ENCODE measurements around the gene ITGBL1. TPM values are rescaled to one million over a fixed set of nuclear protein-coding genes. Genes with fewer than 3 reads are reported as not detected.

Gene ITGBL1
- total RNA-seq, 1 experiment from 2014 or later, result 0.22 TPM

DNA sequence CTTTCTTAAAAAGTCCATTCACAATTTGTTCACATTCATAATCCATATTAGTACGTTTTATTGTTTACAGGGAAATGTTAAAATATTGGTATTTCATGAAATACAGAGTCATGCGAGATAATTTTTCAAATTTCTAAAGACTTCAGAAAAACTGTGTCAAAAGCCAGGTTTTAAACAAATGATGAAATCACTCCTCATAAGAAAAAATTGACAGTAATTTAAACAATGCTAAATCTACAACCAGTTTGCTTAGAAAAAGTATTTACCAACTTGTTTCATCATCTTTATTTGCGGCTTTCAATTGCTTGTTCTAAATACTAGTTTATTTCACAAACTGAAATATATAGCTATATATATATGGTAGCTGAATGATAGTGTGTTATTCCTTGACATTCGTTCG, 35.0 kb upstream of the ITGBL1 start:
- Mint-ChIP-seq H3K4me3 (no peak overlapping the region), H3K27ac (no peak overlapping the region), H3K4me1 (peaks cover 12% of the 10 kb centered on the region), H3K27me3 (ENCODE audit: low read depth) (peaks cover 26% of the 10 kb centered on the region), H3K36me3 (no peaks in the 10 kb centered on the region), H3K9me3 (no peaks in the 10 kb centered on the region)
- ChIA-PET CTCF (no interaction called here), POLR2A (no interaction called here)
- no peak for TF ChIP-seq ZNF232 (CRISPR knock-in tag; IDR thresholded peaks at IDR 0.05)
- TF ChIP-seq ZNF423 (CRISPR knock-in tag; IDR thresholded peaks at IDR 0.05), result no peak
- TF ChIP-seq, protein P1, sequence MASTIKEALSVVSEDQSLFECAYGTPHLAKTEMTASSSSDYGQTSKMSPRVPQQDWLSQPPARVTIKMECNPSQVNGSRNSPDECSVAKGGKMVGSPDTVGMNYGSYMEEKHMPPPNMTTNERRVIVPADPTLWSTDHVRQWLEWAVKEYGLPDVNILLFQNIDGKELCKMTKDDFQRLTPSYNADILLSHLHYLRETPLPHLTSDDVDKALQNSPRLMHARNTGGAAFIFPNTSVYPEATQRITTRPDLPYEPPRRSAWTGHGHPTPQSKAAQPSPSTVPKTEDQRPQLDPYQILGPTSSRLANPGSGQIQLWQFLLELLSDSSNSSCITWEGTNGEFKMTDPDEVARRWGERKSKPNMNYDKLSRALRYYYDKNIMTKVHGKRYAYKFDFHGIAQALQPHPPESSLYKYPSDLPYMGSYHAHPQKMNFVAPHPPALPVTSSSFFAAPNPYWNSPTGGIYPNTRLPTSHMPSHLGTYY (CRISPR knock-in tag; IDR thresholded peaks at IDR 0.05), result no peak
- no peak for TF ChIP-seq TP53 (CRISPR knock-in tag; IDR thresholded peaks at IDR 0.05)
- TF ChIP-seq, protein P2, sequence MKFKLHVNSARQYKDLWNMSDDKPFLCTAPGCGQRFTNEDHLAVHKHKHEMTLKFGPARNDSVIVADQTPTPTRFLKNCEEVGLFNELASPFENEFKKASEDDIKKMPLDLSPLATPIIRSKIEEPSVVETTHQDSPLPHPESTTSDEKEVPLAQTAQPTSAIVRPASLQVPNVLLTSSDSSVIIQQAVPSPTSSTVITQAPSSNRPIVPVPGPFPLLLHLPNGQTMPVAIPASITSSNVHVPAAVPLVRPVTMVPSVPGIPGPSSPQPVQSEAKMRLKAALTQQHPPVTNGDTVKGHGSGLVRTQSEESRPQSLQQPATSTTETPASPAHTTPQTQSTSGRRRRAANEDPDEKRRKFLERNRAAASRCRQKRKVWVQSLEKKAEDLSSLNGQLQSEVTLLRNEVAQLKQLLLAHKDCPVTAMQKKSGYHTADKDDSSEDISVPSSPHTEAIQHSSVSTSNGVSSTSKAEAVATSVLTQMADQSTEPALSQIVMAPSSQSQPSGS (CRISPR knock-in tag; IDR thresholded peaks at IDR 0.05; ENCODE audit: borderline replicate concordance, low read depth), result no peak
- TF ChIP-seq PRRX2 (CRISPR knock-in tag; IDR thresholded peaks at IDR 0.05), result no peak
- TF ChIP-seq, protein P3, sequence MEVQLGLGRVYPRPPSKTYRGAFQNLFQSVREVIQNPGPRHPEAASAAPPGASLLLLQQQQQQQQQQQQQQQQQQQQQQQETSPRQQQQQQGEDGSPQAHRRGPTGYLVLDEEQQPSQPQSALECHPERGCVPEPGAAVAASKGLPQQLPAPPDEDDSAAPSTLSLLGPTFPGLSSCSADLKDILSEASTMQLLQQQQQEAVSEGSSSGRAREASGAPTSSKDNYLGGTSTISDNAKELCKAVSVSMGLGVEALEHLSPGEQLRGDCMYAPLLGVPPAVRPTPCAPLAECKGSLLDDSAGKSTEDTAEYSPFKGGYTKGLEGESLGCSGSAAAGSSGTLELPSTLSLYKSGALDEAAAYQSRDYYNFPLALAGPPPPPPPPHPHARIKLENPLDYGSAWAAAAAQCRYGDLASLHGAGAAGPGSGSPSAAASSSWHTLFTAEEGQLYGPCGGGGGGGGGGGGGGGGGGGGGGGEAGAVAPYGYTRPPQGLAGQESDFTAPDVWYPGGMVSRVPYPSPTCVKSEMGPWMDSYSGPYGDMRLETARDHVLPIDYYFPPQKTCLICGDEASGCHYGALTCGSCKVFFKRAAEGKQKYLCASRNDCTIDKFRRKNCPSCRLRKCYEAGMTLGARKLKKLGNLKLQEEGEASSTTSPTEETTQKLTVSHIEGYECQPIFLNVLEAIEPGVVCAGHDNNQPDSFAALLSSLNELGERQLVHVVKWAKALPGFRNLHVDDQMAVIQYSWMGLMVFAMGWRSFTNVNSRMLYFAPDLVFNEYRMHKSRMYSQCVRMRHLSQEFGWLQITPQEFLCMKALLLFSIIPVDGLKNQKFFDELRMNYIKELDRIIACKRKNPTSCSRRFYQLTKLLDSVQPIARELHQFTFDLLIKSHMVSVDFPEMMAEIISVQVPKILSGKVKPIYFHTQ (CRISPR knock-in tag; IDR thresholded peaks at IDR 0.05), result no peak
- TF ChIP-seq ZNF671 (CRISPR knock-in tag; IDR thresholded peaks at IDR 0.05), result no peak
- TF ChIP-seq, protein P4, sequence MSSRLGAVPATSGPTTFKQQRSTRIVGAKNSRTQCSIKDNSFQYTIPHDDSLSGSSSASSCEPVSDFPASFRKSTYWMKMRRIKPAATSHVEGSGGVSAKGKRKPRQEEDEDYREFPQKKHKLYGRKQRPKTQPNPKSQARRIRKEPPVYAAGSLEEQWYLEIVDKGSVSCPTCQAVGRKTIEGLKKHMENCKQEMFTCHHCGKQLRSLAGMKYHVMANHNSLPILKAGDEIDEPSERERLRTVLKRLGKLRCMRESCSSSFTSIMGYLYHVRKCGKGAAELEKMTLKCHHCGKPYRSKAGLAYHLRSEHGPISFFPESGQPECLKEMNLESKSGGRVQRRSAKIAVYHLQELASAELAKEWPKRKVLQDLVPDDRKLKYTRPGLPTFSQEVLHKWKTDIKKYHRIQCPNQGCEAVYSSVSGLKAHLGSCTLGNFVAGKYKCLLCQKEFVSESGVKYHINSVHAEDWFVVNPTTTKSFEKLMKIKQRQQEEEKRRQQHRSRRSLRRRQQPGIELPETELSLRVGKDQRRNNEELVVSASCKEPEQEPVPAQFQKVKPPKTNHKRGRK (CRISPR knock-in tag; IDR thresholded peaks at IDR 0.05; ENCODE audit: borderline replicate concordance), result no peak
- TF ChIP-seq GABPB1 (CRISPR knock-in tag; IDR thresholded peaks at IDR 0.05), result no peak
- no peak for TF ChIP-seq FOXK1 (CRISPR knock-in tag; IDR thresholded peaks at IDR 0.05)
- no peak for TF ChIP-seq TEAD4 (CRISPR knock-in tag; IDR thresholded peaks at IDR 0.05)
- no peak for DNase-seq (ENCODE audit: low spot score)
- no peak for ATAC-seq

DNA sequence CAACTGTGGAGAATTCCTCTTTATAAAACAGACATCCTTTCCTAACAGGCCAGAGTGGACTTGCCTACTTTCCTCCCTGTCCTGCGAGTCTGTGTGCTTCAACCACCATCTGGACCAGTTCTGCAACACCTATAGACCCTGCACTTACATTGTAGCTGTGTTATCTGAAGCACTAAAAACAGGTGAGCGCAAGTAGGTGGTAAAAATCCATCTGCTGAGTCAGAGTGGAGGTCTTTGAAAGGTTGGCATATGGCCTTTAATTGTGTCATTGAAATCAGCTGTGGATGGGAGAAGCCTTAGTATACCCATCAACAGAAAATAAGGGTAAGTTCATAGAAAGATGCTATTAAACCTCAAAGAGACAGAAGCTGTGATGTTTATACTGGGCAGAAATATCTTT, 28.6 kb upstream of the ITGBL1 start:
- Mint-ChIP-seq H3K36me3 (no peaks in the 10 kb centered on the region), H3K27me3 (ENCODE audit: low read depth) (no peaks in the 10 kb centered on the region; the same call in 1 of the 2 replicates), H3K4me1 (peaks cover 7% of the 10 kb centered on the region), H3K9me3 (no peaks in the 10 kb centered on the region), H3K27ac (no peak overlapping the region), H3K4me3 (no peak overlapping the region)
- ChIA-PET POLR2A (no interaction called here), CTCF (no interaction called here)
- ATAC-seq, result no peak
- no peak for DNase-seq (ENCODE audit: low spot score)
- TF ChIP-seq, protein P5, sequence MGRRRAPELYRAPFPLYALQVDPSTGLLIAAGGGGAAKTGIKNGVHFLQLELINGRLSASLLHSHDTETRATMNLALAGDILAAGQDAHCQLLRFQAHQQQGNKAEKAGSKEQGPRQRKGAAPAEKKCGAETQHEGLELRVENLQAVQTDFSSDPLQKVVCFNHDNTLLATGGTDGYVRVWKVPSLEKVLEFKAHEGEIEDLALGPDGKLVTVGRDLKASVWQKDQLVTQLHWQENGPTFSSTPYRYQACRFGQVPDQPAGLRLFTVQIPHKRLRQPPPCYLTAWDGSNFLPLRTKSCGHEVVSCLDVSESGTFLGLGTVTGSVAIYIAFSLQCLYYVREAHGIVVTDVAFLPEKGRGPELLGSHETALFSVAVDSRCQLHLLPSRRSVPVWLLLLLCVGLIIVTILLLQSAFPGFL (CRISPR knock-in tag; IDR thresholded peaks at IDR 0.05; ENCODE audit: borderline replicate concordance), result no peak
- TF ChIP-seq, protein P6, sequence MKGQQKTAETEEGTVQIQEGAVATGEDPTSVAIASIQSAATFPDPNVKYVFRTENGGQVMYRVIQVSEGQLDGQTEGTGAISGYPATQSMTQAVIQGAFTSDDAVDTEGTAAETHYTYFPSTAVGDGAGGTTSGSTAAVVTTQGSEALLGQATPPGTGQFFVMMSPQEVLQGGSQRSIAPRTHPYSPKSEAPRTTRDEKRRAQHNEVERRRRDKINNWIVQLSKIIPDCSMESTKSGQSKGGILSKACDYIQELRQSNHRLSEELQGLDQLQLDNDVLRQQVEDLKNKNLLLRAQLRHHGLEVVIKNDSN (CRISPR knock-in tag; IDR thresholded peaks at IDR 0.05), result no peak
- TF ChIP-seq ZNF423 (CRISPR knock-in tag; IDR thresholded peaks at IDR 0.05), result no peak
- no peak for TF ChIP-seq NR1H2 (CRISPR knock-in tag; IDR thresholded peaks at IDR 0.05)
- TF ChIP-seq, protein P1 (CRISPR knock-in tag; IDR thresholded peaks at IDR 0.05), result no peak
- TF ChIP-seq, protein P7, sequence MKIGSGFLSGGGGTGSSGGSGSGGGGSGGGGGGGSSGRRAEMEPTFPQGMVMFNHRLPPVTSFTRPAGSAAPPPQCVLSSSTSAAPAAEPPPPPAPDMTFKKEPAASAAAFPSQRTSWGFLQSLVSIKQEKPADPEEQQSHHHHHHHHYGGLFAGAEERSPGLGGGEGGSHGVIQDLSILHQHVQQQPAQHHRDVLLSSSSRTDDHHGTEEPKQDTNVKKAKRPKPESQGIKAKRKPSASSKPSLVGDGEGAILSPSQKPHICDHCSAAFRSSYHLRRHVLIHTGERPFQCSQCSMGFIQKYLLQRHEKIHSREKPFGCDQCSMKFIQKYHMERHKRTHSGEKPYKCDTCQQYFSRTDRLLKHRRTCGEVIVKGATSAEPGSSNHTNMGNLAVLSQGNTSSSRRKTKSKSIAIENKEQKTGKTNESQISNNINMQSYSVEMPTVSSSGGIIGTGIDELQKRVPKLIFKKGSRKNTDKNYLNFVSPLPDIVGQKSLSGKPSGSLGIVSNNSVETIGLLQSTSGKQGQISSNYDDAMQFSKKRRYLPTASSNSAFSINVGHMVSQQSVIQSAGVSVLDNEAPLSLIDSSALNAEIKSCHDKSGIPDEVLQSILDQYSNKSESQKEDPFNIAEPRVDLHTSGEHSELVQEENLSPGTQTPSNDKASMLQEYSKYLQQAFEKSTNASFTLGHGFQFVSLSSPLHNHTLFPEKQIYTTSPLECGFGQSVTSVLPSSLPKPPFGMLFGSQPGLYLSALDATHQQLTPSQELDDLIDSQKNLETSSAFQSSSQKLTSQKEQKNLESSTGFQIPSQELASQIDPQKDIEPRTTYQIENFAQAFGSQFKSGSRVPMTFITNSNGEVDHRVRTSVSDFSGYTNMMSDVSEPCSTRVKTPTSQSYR (CRISPR knock-in tag; IDR thresholded peaks at IDR 0.05), result no peak
- TF ChIP-seq ZNF317 (CRISPR knock-in tag; IDR thresholded peaks at IDR 0.05; ENCODE audit: borderline replicate concordance, low read depth), result no peak
- TF ChIP-seq, protein P8, sequence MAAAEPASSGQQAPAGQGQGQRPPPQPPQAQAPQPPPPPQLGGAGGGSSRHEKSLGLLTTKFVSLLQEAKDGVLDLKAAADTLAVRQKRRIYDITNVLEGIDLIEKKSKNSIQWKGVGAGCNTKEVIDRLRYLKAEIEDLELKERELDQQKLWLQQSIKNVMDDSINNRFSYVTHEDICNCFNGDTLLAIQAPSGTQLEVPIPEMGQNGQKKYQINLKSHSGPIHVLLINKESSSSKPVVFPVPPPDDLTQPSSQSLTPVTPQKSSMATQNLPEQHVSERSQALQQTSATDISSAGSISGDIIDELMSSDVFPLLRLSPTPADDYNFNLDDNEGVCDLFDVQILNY (CRISPR knock-in tag; IDR thresholded peaks at IDR 0.05), result no peak
- TF ChIP-seq ZNF416 (CRISPR knock-in tag; IDR thresholded peaks at IDR 0.05), result no peak
- TF ChIP-seq JUN (CRISPR knock-in tag; IDR thresholded peaks at IDR 0.05), result no peak
- TF ChIP-seq EMX1 (CRISPR knock-in tag; IDR thresholded peaks at IDR 0.05), result no peak
